HUES64 (cell line): Measurements from ENCODE around the gene SSC4D.
"Not testable (repeated sequence)": the region's sequence is repeated elsewhere in the genome, so short reads cannot be mapped to it uniquely, and the experiment has no call there.

Experiments used
- H3K27ac ChIP-seq: 2 replicates; pipeline ENCODE4 v1.7.0; 2013; ENCODE audit warnings: low read depth, low read length, inconsistent platforms
- H3K27me3 ChIP-seq: 2 replicates; pipeline ENCODE4 v1.6.1; 2013; ENCODE audit warnings: mild to moderate bottlenecking, low read length; ENCODE audit not compliant: insufficient read depth
- H3K36me3 ChIP-seq: 2 replicates; pipeline ENCODE4 v1.6.1; 2013; ENCODE audit warnings: mild to moderate bottlenecking, low read length; ENCODE audit not compliant: insufficient read depth
- H3K4me1 ChIP-seq: 2 replicates; pipeline ENCODE4 v1.6.1; 2013; ENCODE audit warnings: mild to moderate bottlenecking, low read length, moderate library complexity; ENCODE audit not compliant: insufficient read depth
- H3K4me3 ChIP-seq: 2 replicates; pipeline ENCODE4 v1.5.1; 2013; ENCODE audit warnings: mild to moderate bottlenecking, low read length, moderate library complexity
- H3K9ac ChIP-seq: 2 replicates; pipeline ENCODE4 v1.6.1; 2013; ENCODE audit warnings: mild to moderate bottlenecking, low read depth, low read length
- H3K9me3 ChIP-seq: 2 replicates; pipeline ENCODE4 v1.6.1; 2013; ENCODE audit warnings: low read depth, low read length; ENCODE audit not compliant: insufficient read depth
- WGBS: fragments of 150-250, 120-280 bp; methylation state at CpG from one replicate; pipeline ENCODE4 v1.1.7; 2013; ENCODE audit warnings: missing lambda C conversion rate; 5-methylcytosine and 5-hydroxymethylcytosine counted together

SSC4D gene

GRCh38 chr7:76395965-76396726 lies 13.4 kb downstream of the SSC4D start:
- Histone ChIP-seq H3K27me3 (no peaks in the 10 kb centered on the region), H3K9me3 (no peaks in the 10 kb centered on the region), H3K4me3 (no peak overlapping the region), H3K4me1 (peaks cover 12% of the 10 kb centered on the region; the same call in 1 of the 2 replicates), H3K36me3 (no peaks in the 10 kb centered on the region), H3K27ac (no peak overlapping the region), H3K9ac (no peak overlapping the region)
- WGBS = 53% methylated on average over 13 of the region's 13 CpGs

- 86% methylated on average over 11 of the region's 11 CpGs for WGBS
- H3K9me3 ChIP-seq, H3K27ac ChIP-seq, H3K4me3 ChIP-seq, H3K9ac ChIP-seq, H3K27me3 ChIP-seq, H3K36me3 ChIP-seq: not testable (repeated sequence)
- peaks cover 12% of the 10 kb centered on the region; the same call in 1 of the 2 replicates for H3K4me1 ChIP-seq
These were observed 13.9 kb downstream of the SSC4D start for GRCh38 chr7:76395605-76395964.

DNA sequence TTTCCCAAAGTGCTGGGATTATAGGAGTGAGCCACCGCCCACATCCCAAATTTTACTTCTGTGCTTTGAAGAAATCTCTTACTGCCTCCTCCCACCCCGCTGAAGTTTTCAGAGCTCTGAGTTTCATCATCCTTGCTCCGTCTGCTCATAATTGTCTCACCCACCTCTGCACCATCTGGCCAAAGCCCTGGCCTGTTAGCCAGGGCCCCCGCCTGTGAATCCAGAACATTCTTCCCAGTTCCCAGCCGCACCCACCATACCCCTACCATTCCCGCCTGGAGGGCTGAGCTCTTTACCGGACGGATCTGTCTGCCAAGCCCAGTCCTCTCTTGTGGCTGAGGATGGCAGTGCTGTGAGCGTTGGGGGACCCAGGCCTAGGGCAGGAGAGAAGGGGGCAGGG lies 14.5 kb downstream of the SSC4D start:
- Histone ChIP-seq H3K4me1 (peaks cover 12% of the 10 kb centered on the region; the same call in 1 of the 2 replicates), H3K36me3 (no peaks in the 10 kb centered on the region), H3K27ac (no peak overlapping the region), H3K9ac (no peak overlapping the region), H3K9me3 (no peaks in the 10 kb centered on the region), H3K27me3 (no peaks in the 10 kb centered on the region), H3K4me3 (no peak overlapping the region)
- WGBS = 91% methylated on average over 9 of the region's 9 CpGs

- peak overlapping the region; percentile 39; the same call in 1 of the 2 replicates for H3K27ac ChIP-seq
- no peaks in the 10 kb centered on the region for H3K36me3 ChIP-seq
- H3K4me1 ChIP-seq = peaks cover 16% of the 10 kb centered on the region; the same call in 1 of the 2 replicates
- no peaks in the 10 kb centered on the region for H3K27me3 ChIP-seq
- peak overlapping the region; percentile 69 for H3K4me3 ChIP-seq
- 3% methylated on average over 99 of the region's 99 CpGs for WGBS
- H3K9ac ChIP-seq = peak overlapping the region; percentile 73
- H3K9me3 ChIP-seq = no peaks in the 10 kb centered on the region
These were observed 16.1 kb downstream of the SSC4D start for GRCh38 chr7:76393116-76394031.

GRCh38 chr7:76392531-76393115 lies 16.9 kb downstream of the SSC4D start:
- H3K4me1 ChIP-seq = peaks cover 16% of the 10 kb centered on the region; the same call in 1 of the 2 replicates
- H3K27me3 ChIP-seq = no peaks in the 10 kb centered on the region
- 43% methylated on average over 12 of the region's 12 CpGs for WGBS
- no peaks in the 10 kb centered on the region for H3K9me3 ChIP-seq
- no peak overlapping the region for H3K9ac ChIP-seq
- no peaks in the 10 kb centered on the region for H3K36me3 ChIP-seq
- H3K27ac ChIP-seq = no peak overlapping the region
- H3K4me3 ChIP-seq = peak overlapping the region; percentile 69

- no peak overlapping the region for H3K4me3 ChIP-seq
- no peak overlapping the region for H3K27ac ChIP-seq
- no peaks in the 10 kb centered on the region for H3K27me3 ChIP-seq
- H3K9me3 ChIP-seq = no peaks in the 10 kb centered on the region
- no peak overlapping the region for H3K9ac ChIP-seq
- no peaks in the 10 kb centered on the region for H3K36me3 ChIP-seq
- peaks cover 8% of the 10 kb centered on the region; the same call in 1 of the 2 replicates for H3K4me1 ChIP-seq
- 96% methylated on average over 13 of the region's 13 CpGs for WGBS
These were observed 19.4 kb downstream of the SSC4D start for GRCh38 chr7:76390092-76390491.

- not testable (repeated sequence) for H3K36me3 ChIP-seq, H3K4me1 ChIP-seq, H3K9me3 ChIP-seq, H3K4me3 ChIP-seq, H3K27me3 ChIP-seq, H3K9ac ChIP-seq, H3K27ac ChIP-seq
- 95% methylated on average over 6 of the region's 6 CpGs for WGBS
These were observed 21.7 kb downstream of the SSC4D start for GRCh38 chr7:76387789-76388188.

GRCh38 chr7:76386691-76387260 lies 22.7 kb downstream of the SSC4D start:
- H3K27ac ChIP-seq = no peak overlapping the region
- WGBS = 93% methylated on average over 11 of the region's 11 CpGs
- H3K27me3 ChIP-seq = no peaks in the 10 kb centered on the region

DNA sequence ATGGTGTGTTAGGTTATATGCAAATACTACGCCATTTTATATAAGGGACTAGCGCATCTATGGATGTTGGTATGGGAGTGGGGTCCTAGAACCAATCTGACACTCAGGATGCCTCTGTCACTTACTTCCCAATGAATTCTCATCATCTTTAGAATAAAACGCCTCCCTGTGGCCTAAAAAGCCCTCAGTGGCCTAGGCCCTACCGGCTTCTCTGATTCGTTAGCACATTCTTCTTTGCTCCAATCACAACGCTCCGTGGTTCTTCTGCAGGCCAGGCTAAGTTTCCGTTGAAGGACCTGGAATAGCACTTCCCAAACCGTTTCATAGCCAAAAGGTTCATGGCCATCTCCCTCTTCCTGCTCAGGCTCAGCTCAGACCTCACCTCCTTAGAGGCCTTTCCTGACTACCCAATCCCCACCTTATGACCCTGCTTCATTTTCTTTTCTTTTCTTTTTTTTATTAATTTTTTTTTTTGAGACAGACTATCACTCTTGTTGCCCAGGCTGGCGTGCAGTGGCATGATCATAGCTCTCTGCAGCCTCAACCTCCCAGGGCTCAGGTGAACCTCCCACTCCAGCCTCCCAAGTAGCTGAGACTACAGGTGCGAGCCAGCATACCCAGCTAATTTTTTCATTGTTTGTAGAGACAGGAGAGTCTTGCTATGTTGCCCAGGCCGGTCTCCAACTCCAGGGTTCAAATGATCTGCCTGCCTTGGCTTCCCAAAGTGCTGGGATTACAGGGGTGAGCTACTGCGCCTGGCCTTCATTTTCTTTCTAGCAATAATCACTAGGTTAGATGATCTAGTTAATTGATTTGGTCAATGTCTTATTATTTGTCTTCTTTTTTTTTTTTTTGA lies 26.2 kb downstream of the SSC4D start:
- no peak overlapping the region for H3K4me3 ChIP-seq
- WGBS = 60% methylated on average over 13 of the region's 13 CpGs
- no peak overlapping the region for H3K9ac ChIP-seq

More at GRCh38 chr7:76386691-76387260, 22.7 kb downstream of the SSC4D start:
- Histone ChIP-seq H3K9me3 (no peaks in the 10 kb centered on the region), H3K9ac (no peak overlapping the region), H3K4me3 (no peak overlapping the region), H3K36me3 (no peaks in the 10 kb centered on the region), H3K4me1 (0 out of 2 replicates have a peak, but pooled peaks cover 5% of the 10 kb centered on the region)

GRCh38 chr7:76381814-76382213 lies 27.7 kb downstream of the SSC4D start:
- Histone ChIP-seq H3K36me3 (no peaks in the 10 kb centered on the region), H3K27ac (no peak overlapping the region), H3K4me3 (no peak overlapping the region), H3K9me3 (no peaks in the 10 kb centered on the region), H3K4me1 (no peaks in the 10 kb centered on the region), H3K27me3 (no peaks in the 10 kb centered on the region), H3K9ac (no peak overlapping the region)
- 96% methylated on average over 7 of the region's 7 CpGs for WGBS

More for the DNA sequence above, 26.2 kb downstream of the SSC4D start:
- H3K27me3 ChIP-seq = no peaks in the 10 kb centered on the region
- no peaks in the 10 kb centered on the region for H3K9me3 ChIP-seq
- no peaks in the 10 kb centered on the region for H3K4me1 ChIP-seq
- no peaks in the 10 kb centered on the region for H3K36me3 ChIP-seq
- H3K27ac ChIP-seq = no peak overlapping the region
